Fibroblast of pulmonary artery (primary cell): ENCODE measurements around the gene PTPRT.

Source experiments
- DNase-seq: peaks from one replicate; pipeline ENCODE4 v3.0.0-alpha.2; 2010; ENCODE audit warnings: low read depth
- H3K4me3 ChIP-seq: replicated peaks from 2 replicates; pipeline ENCODE4 v1.5.1; 2011; ENCODE audit warnings: low read depth, mild to moderate bottlenecking, control low read depth, low read length, moderate library complexity
- CTCF ChIP-seq: IDR thresholded peaks from 2 replicates; pipeline ENCODE4 v1.5.1; 2011; ENCODE audit warnings: mild to moderate bottlenecking, control low read depth, low read length, inconsistent platforms; ENCODE audit errors: missing control alignments

PTPRT gene

DNA sequence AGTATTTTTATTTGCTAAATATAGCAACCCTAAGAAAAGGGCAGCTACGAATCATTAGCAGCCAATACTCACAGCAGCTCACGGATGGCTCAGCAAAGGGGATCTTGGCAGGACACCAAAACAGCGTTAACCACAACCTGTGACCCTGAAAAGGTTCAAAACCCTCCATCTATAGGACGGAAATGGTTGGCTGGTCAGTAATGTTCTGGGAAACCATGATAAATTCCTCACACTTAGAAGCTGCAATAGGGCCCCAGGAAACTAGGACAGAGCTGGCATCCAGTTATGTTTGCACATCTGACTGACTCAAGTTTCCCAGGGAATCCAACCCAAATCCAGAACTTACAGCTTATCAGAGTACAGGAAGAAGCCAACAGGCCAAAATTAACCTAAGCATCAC is 30.9 kb upstream of the PTPRT start:
- DNase-seq, result peak; percentile 63
- no peak overlapping the region for H3K4me3 ChIP-seq
- no peak for TF ChIP-seq CTCF

DNA sequence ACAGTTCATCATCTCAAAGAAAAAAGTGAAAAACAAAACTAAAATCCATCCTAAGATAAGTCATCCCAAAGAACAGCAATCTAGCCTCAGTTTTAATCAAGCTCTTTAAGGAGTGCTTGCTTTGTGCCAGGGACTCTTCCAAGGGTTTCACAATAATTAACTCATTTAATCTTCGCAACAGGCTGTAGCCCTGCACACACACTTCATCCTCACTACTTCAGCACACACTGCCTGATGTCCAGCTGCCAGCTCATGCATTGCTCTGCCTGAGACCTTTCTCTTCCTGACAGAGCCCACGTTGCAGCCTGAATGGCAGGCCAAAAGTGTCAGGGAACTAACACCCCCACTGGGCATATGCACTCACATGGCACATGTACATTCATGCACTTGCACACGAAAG is 21.2 kb upstream of the PTPRT start:
- DNase-seq, result no peak
- no peak overlapping the region for H3K4me3 ChIP-seq
- TF ChIP-seq CTCF, result no peak

- no peak overlapping the region for H3K4me3 ChIP-seq
- no peak for TF ChIP-seq CTCF
- no peak for DNase-seq
These were observed 20.1 kb upstream of the PTPRT start for GRCh38 chr20:43209831-43210230.

- DNase-seq, result no peak
- TF ChIP-seq CTCF, result no peak
- no peak overlapping the region for H3K4me3 ChIP-seq
These were observed 16.0 kb upstream of the PTPRT start for GRCh38 chr20:43205699-43206098.

- TF ChIP-seq CTCF, result no peak
- no peak for DNase-seq
- H3K4me3 ChIP-seq, result no peak overlapping the region
These were observed 12.4 kb upstream of the PTPRT start for GRCh38 chr20:43202100-43202499.

DNA sequence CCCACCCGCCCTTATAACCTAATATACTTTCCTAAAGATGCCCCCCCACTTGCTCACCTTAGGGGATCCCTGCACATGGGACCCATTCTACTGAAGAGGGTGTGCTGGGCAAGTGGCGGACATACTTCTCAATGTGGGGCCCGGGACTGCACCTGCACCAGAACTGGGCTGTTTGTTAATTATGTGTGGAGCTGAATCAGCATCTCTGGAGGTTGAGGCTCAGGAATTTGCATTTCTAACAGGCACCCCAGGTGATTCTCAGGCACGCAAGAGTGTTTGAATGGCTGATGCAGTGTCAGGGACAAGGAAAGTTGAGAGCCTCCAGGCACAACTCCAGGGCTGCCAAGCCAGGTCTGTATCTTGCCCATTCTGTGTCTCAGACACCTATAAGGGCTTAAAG is 8.9 kb upstream of the PTPRT start:
- no peak for TF ChIP-seq CTCF
- no peak overlapping the region for H3K4me3 ChIP-seq
- DNase-seq, result no peak

- H3K4me3 ChIP-seq, result no peak overlapping the region
- no peak for TF ChIP-seq CTCF
- no peak for DNase-seq
These were observed 6.5 kb upstream of the PTPRT start for GRCh38 chr20:43196243-43196642.
